AG04450 (cell line): ENCODE data around the gene NCKAP1. TPM values are rescaled to one million over a fixed set of nuclear protein-coding genes. Genes with fewer than 3 reads are reported as not detected.
A peak's percentile ranks its signal among the peaks of the same experiment; 100 is the strongest.

ENCODE experiments used
- CTCF ChIA-PET: fragments of 300-600, 350-600 bp; formaldehyde crosslinking; extraction: SDS; loops from one replicate; lab custom pipeline; 2022; ENCODE audit warnings: antibody characterized with exemption, inconsistent platforms; lab: Charles Lee
- POLR2A ChIA-PET: fragments of 350-600 bp; formaldehyde crosslinking; extraction: SDS; loops from one replicate; lab custom pipeline; 2021; ENCODE audit warnings: antibody characterized with exemption, inconsistent platforms; lab: Yijun Ruan, JAX
- DNase-seq: peaks from one replicate; pipeline ENCODE4 v3.0.0-alpha.2; 2011; ENCODE audit warnings: low read depth, low spot score
- H3K27ac ChIP-seq: one replicate; pipeline ENCODE4 v1.5.1; 2012; ENCODE audit warnings: low read depth, low read length, control low read depth
- H3K27me3 ChIP-seq: one replicate; pipeline ENCODE4 v1.6.0; 2012; ENCODE audit warnings: low read length; ENCODE audit not compliant: control insufficient read depth, insufficient read depth
- H3K4me3 ChIP-seq: 2 replicates; pipeline ENCODE4 v1.5.1; 2011; ENCODE audit warnings: mild to moderate bottlenecking, low read depth, low read length, control low read depth
- H3K9me3 ChIP-seq: 2 replicates; pipeline ENCODE4 v1.5.1; 2012; ENCODE audit warnings: low read length; ENCODE audit not compliant: control insufficient read depth, insufficient read depth
- CTCF ChIP-seq: IDR thresholded peaks from 2 replicates; pipeline ENCODE4 v1.5.1; 2011; ENCODE audit warnings: low read depth, low read length, control low read depth, inconsistent platforms
- polyA plus RNA-seq: library from polyadenylated mRNA; depleted of rRNA; stranded (reverse); fragments of >200 nt; gene quantifications from 2 replicates; pipeline ENCODE4 v1.2.3, GENCODE V29; 2011

NCKAP1 gene
- polyA plus RNA-seq, 1 experiment = 182 TPM

- no peaks in the 10 kb centered on the region for H3K27me3 ChIP-seq
- ChIA-PET CTCF (interaction anchor here (1.1 to 2.2 kb wide), 3 partner anchors 12 to 18 kb away, joined by 3 to 9 read pairs (median 3); no protein-coding TSS in a partner anchor), POLR2A (no interaction called here)
- H3K27ac ChIP-seq = no peak overlapping the region
- no peak for TF ChIP-seq CTCF
- no peak overlapping the region for H3K4me3 ChIP-seq
- DNase-seq = no peak
- H3K9me3 ChIP-seq = no peaks in the 10 kb centered on the region
Measured at GRCh38 chr2:182917924-182918323, 120.3 kb downstream of the NCKAP1 start.

GRCh38 chr2:182916417-182916816 is 121.8 kb downstream of the NCKAP1 start:
- ChIA-PET CTCF (interaction anchor here (0.6 to 2.2 kb wide), 6 partner anchors 14 to 215 kb away, joined by 3 to 9 read pairs (median 4); no protein-coding TSS in a partner anchor), POLR2A (interaction anchor here (0.5 kb wide), 1 partner anchor 91 kb away, joined by 4 read pairs; no protein-coding TSS in a partner anchor)

GRCh38 chr2:182915369-182916326 is 122.6 kb downstream of the NCKAP1 start:
- no peaks in the 10 kb centered on the region for H3K27me3 ChIP-seq
- no peaks in the 10 kb centered on the region for H3K9me3 ChIP-seq
- TF ChIP-seq CTCF = no peak
- H3K27ac ChIP-seq = peak overlapping the region; percentile 62
- peak; percentile 59 for DNase-seq
- ChIA-PET CTCF (interaction anchor here (0.6 to 2.2 kb wide), 6 partner anchors 15 to 216 kb away, joined by 3 to 9 read pairs (median 4); no protein-coding TSS in a partner anchor), POLR2A (interaction anchor here (0.5 to 0.8 kb wide), 3 partner anchors 8 to 90 kb away, joined by 3 to 7 read pairs (median 4); no protein-coding TSS in a partner anchor)
- H3K4me3 ChIP-seq = no peak overlapping the region

More at GRCh38 chr2:182916417-182916816, 121.8 kb downstream of the NCKAP1 start:
- no peak for DNase-seq
- Histone ChIP-seq H3K4me3 (no peak overlapping the region), H3K9me3 (no peaks in the 10 kb centered on the region), H3K27me3 (no peaks in the 10 kb centered on the region), H3K27ac (no peak overlapping the region)
- no peak for TF ChIP-seq CTCF

GRCh38 chr2:182914852-182915251 is 123.4 kb downstream of the NCKAP1 start:
- no peak for TF ChIP-seq CTCF
- H3K27ac ChIP-seq = no peak overlapping the region

GRCh38 chr2:182913064-182913463 is 125.2 kb downstream of the NCKAP1 start:
- ChIA-PET POLR2A (no interaction called here), CTCF (no interaction called here)
- no peak overlapping the region for H3K27ac ChIP-seq
- TF ChIP-seq CTCF = no peak
- no peak overlapping the region for H3K4me3 ChIP-seq
- H3K27me3 ChIP-seq = no peaks in the 10 kb centered on the region
- H3K9me3 ChIP-seq = no peaks in the 10 kb centered on the region
- DNase-seq = no peak

More at GRCh38 chr2:182914852-182915251, 123.4 kb downstream of the NCKAP1 start:
- no peak for DNase-seq
- no peaks in the 10 kb centered on the region for H3K27me3 ChIP-seq
- POLR2A ChIA-PET = interaction anchor here (0.6 to 0.8 kb wide), 2 partner anchors 9 to 47 kb away, joined by 3 to 7 read pairs; no protein-coding TSS in a partner anchor
- H3K4me3 ChIP-seq = no peak overlapping the region
- CTCF ChIA-PET = interaction anchor here (0.6 kb wide), 1 partner anchor 304 kb away, joined by 3 read pairs; no protein-coding TSS in a partner anchor
- H3K9me3 ChIP-seq = no peaks in the 10 kb centered on the region
